Subcutaneous abdominal adipose tissue (tissue), 5 donors: ENCODE results near the gene SGIP1.
"Not testable (repeated sequence)": the region's sequence is repeated elsewhere in the genome, so short reads cannot be mapped to it uniquely, and the experiment has no call there.

Experiments
- H3K27ac ChIP-seq: one replicate; pipeline ENCODE4 v1.7.0; 2013; ENCODE audit warnings: low read depth, mild to moderate bottlenecking, inconsistent platforms, low read length, moderate library complexity
- H3K27me3 ChIP-seq, 5 donors: one replicate each; pipeline ENCODE4 v1.7.0; 2013; ENCODE audit warnings: low read length in 5 of 5, inconsistent platforms in 1 of 5; ENCODE audit not compliant: control insufficient read depth in 5 of 5, insufficient read depth in 4 of 5
- H3K36me3 ChIP-seq, 5 donors: one replicate each; pipeline ENCODE4 v1.7.0; 2013; ENCODE audit warnings: low read length in 5 of 5; ENCODE audit not compliant: control insufficient read depth in 5 of 5, insufficient read depth in 5 of 5
- H3K4me1 ChIP-seq, 5 donors: one replicate each; pipeline ENCODE4 v1.7.0; 2013; ENCODE audit warnings: low read length in 5 of 5, mild to moderate bottlenecking in 3 of 5, moderate library complexity in 1 of 5; ENCODE audit not compliant: control insufficient read depth in 5 of 5, insufficient read depth in 5 of 5
- H3K4me3 ChIP-seq, 5 donors: one replicate each; pipeline ENCODE4 v1.7.0; 2013; ENCODE audit warnings: low read length in 5 of 5, low read depth in 1 of 5
- H3K9ac ChIP-seq, 5 donors: one replicate each; pipeline ENCODE4 v1.7.0; 2013; ENCODE audit warnings: low read length in 5 of 5, mild to moderate bottlenecking in 4 of 5, moderate library complexity in 3 of 5
- H3K9me3 ChIP-seq, 5 donors: one replicate each; pipeline ENCODE4 v1.7.0; 2013; ENCODE audit warnings: low read length in 5 of 5; ENCODE audit not compliant: control insufficient read depth in 5 of 5
- donor health status: healthy.
- donor health status: healthy.
- donor health status: healthy.
- donor health status: healthy.
- donor health status: healthy.

SGIP1 gene

GRCh38 chr1:66778266-66778665 is 244.3 kb downstream of the SGIP1 start:
- Histone ChIP-seq H3K36me3 (no peaks in the 10 kb centered on the region), H3K9ac (no peak overlapping the region), H3K4me3 (no peak overlapping the region), H3K27me3 (no peaks in the 10 kb centered on the region), H3K27ac (no peak overlapping the region), H3K9me3 (no peaks in the 10 kb centered on the region), H3K4me1 (no peaks in the 10 kb centered on the region)

- no peak overlapping the region for H3K9ac ChIP-seq
- H3K9me3 ChIP-seq: no peaks in the 10 kb centered on the region
- peak overlapping the region in 2 of 5 donors; percentile 18 to 23 for H3K4me3 ChIP-seq
- no peaks in the 10 kb centered on the region for H3K36me3 ChIP-seq
- H3K27ac ChIP-seq: no peak overlapping the region
- H3K27me3 ChIP-seq: no peaks in the 10 kb centered on the region
- H3K4me1 ChIP-seq: no peaks in the 10 kb centered on the region
Measured at GRCh38 chr1:66778969-66779368, 245.0 kb downstream of the SGIP1 start.

- H3K4me3 ChIP-seq: no peak overlapping the region
- no peaks in the 10 kb centered on the region for H3K27me3 ChIP-seq
- H3K9ac ChIP-seq: no peak overlapping the region
- no peak overlapping the region for H3K27ac ChIP-seq
- H3K36me3 ChIP-seq: no peaks in the 10 kb centered on the region
- no peaks in the 10 kb centered on the region for H3K9me3 ChIP-seq
- no peaks in the 10 kb centered on the region for H3K4me1 ChIP-seq
Measured at GRCh38 chr1:66779475-66780078, 245.6 kb downstream of the SGIP1 start.

- not testable (repeated sequence) for H3K9ac ChIP-seq, H3K27ac ChIP-seq, H3K9me3 ChIP-seq, H3K27me3 ChIP-seq, H3K4me1 ChIP-seq, H3K36me3 ChIP-seq, H3K4me3 ChIP-seq
Measured at GRCh38 chr1:66785800-66786199, 251.8 kb downstream of the SGIP1 start.

GRCh38 chr1:66787641-66788040 is 253.7 kb downstream of the SGIP1 start:
- Histone ChIP-seq H3K4me3 (no peak overlapping the region), H3K9ac (no peak overlapping the region), H3K27me3 (no peaks in the 10 kb centered on the region), H3K27ac (no peak overlapping the region), H3K4me1 (no peaks in the 10 kb centered on the region), H3K36me3 (no peaks in the 10 kb centered on the region), H3K9me3 (no peaks in the 10 kb centered on the region)

GRCh38 chr1:66788231-66788939 is 254.4 kb downstream of the SGIP1 start:
- Histone ChIP-seq H3K27ac (no peak overlapping the region), H3K9me3 (no peaks in the 10 kb centered on the region), H3K4me1 (no peaks in the 10 kb centered on the region), H3K9ac (no peak overlapping the region), H3K36me3 (no peaks in the 10 kb centered on the region), H3K4me3 (no peak overlapping the region), H3K27me3 (no peaks in the 10 kb centered on the region)

- no peak overlapping the region for H3K27ac ChIP-seq
- H3K27me3 ChIP-seq: no peaks in the 10 kb centered on the region
- H3K4me1 ChIP-seq: no peaks in the 10 kb centered on the region
- H3K9ac ChIP-seq: no peak overlapping the region
- no peak overlapping the region for H3K4me3 ChIP-seq
- H3K36me3 ChIP-seq: no peaks in the 10 kb centered on the region
- no peaks in the 10 kb centered on the region for H3K9me3 ChIP-seq
Measured at GRCh38 chr1:66791621-66792610, 258.0 kb downstream of the SGIP1 start.

- H3K36me3 ChIP-seq, H3K9me3 ChIP-seq, H3K4me3 ChIP-seq, H3K27ac ChIP-seq, H3K27me3 ChIP-seq, H3K4me1 ChIP-seq, H3K9ac ChIP-seq: not testable (repeated sequence)
Measured at GRCh38 chr1:66795839-66796238, 261.9 kb downstream of the SGIP1 start.
